SJCRH30 (cell line): ENCODE data around the gene SEMA6B. TPM values are rescaled to one million over a fixed set of nuclear protein-coding genes. Genes with fewer than 3 reads are reported as not detected.
A peak's percentile ranks its signal among the peaks of the same experiment; 100 is the strongest.

ENCODE experiments used
- DNase-seq, 2 experiments: peaks; one replicate each; pipeline ENCODE4 v3.0.0-alpha.2; 2015 to 2020
- H3K27ac ChIP-seq: fragments of 250-450 bp; sonication (Bioruptor Pico); 2 replicates; pipeline ENCODE4 v1.5.1; 2020; ENCODE audit warnings: mild to moderate bottlenecking, moderate library complexity
- H3K27me3 ChIP-seq: fragments of 250-450 bp; sonication (Bioruptor Pico); 2 replicates; pipeline ENCODE4 v1.5.1; 2020; ENCODE audit warnings: mild to moderate bottlenecking, moderate library complexity
- H3K36me3 ChIP-seq: fragments of 250-450 bp; sonication (Bioruptor Pico); 2 replicates; pipeline ENCODE4 v1.5.1; 2020; ENCODE audit warnings: mild to moderate bottlenecking, moderate library complexity
- H3K4me1 ChIP-seq: fragments of 250-450 bp; sonication (Bioruptor Pico); 2 replicates; pipeline ENCODE4 v1.5.1; 2020; ENCODE audit warnings: mild to moderate bottlenecking, moderate library complexity
- H3K4me3 ChIP-seq: fragments of 250-450 bp; sonication (Bioruptor Pico); 2 replicates; pipeline ENCODE4 v1.5.1; 2020; ENCODE audit warnings: mild to moderate bottlenecking, moderate library complexity
- H3K9me3 ChIP-seq: fragments of 250-450 bp; sonication (Bioruptor Pico); replicated peaks from 2 replicates; pipeline ENCODE4 v1.5.1; 2020; ENCODE audit warnings: mild to moderate bottlenecking, moderate library complexity
- total RNA-seq: library from RNA; depleted of rRNA; stranded (reverse); fragments of >200 nt; shearing (Covaris generic); gene quantifications from 2 replicates; pipeline ENCODE4 v1.2.3, GENCODE V29; 2014

Gene SEMA6B
- total RNA-seq, 1 experiment from 2014 or later = 116 TPM

- no peaks in the 10 kb centered on the region for H3K9me3 ChIP-seq
- no peak overlapping the region for H3K4me3 ChIP-seq
- peaks cover 25% of the 10 kb centered on the region for H3K4me1 ChIP-seq
- H3K27me3 ChIP-seq = no peaks in the 10 kb centered on the region
- no peak overlapping the region for H3K27ac ChIP-seq
- H3K36me3 ChIP-seq = no peaks in the 10 kb centered on the region
- no peak for DNase-seq
Observed at GRCh38 chr19:4594201-4594600, 34.7 kb upstream of the SEMA6B start.

DNA sequence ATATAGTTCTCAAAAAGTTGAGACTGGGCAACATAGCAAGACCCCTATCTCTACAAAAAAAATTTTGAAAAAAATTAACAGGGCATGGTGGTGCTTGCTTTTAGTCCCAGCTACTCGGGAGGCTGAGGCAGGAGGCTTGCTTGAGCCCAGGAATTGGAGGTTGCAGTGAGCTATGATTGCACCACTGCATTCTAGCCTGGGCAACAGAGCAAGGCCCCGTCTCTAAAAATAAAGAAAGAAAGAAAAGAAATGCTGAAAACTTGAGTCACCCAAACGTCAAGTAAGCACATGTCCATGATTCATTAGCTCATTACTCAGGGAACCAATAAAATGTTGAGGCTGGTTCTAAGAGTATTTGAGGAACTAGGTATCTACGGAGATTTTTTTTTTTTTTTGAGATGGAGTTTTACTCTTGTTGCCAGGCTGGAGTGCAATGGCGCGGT is 33.9 kb upstream of the SEMA6B start:
- no peak for DNase-seq
- no peak overlapping the region for H3K4me3 ChIP-seq

DNA sequence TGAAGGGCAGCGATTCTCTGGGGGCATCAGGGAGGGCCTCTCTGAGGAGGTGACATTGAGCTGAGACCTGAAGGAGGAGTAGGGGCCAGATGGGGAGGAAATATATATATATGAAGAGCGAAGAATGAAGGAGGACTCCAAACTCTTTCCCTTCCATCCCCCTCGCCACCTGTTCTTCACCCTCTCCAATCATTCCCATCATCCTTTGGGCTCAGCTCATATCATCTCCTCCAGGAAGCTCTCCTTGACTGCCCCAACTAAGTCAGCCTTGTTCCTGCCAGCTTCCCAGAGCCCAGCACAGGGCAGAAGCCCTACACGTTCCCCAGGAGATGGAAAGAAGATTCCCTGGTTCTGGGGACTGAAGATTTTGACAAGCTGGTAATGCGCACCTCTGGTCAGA is 33.0 kb upstream of the SEMA6B start:
- no peak for DNase-seq
- Histone ChIP-seq H3K27ac (no peak overlapping the region), H3K4me3 (no peak overlapping the region), H3K4me1 (peaks cover 33% of the 10 kb centered on the region), H3K27me3 (no peaks in the 10 kb centered on the region), H3K9me3 (no peaks in the 10 kb centered on the region), H3K36me3 (no peaks in the 10 kb centered on the region)

More for the DNA sequence above, 33.9 kb upstream of the SEMA6B start:
- no peaks in the 10 kb centered on the region for H3K27me3 ChIP-seq
- H3K36me3 ChIP-seq = no peaks in the 10 kb centered on the region
- H3K4me1 ChIP-seq = peaks cover 25% of the 10 kb centered on the region
- no peak overlapping the region for H3K27ac ChIP-seq
- H3K9me3 ChIP-seq = no peaks in the 10 kb centered on the region

GRCh38 chr19:4591320-4591719 is 31.8 kb upstream of the SEMA6B start:
- Histone ChIP-seq H3K27me3 (no peaks in the 10 kb centered on the region), H3K4me3 (no peak overlapping the region), H3K27ac (no peak overlapping the region), H3K36me3 (no peaks in the 10 kb centered on the region), H3K4me1 (peaks cover 22% of the 10 kb centered on the region), H3K9me3 (no peaks in the 10 kb centered on the region)
- DNase-seq = no peak

DNA sequence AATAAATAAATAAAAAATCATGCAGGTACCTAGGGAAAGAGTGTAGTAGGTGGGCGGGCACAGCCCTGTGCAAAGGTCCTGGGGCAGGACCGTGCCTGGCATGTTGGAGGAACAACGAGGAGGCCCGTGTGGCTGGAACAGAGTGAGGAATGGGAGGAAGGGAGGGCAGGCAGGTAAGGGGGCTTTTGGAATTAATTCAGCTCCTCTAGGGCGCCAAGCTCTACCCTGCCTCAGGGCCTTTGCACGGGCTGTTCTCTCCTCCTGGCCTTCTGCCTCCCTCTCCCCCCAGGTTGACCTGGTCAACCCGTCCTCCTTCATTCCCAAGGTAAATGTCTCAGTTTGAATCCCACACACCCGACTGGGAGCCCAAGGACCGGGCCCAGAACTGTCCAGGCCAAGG is 31.1 kb upstream of the SEMA6B start:
- peaks cover 16% of the 10 kb centered on the region for H3K4me1 ChIP-seq
- no peak overlapping the region for H3K27ac ChIP-seq
- H3K4me3 ChIP-seq = no peak overlapping the region
- no peaks in the 10 kb centered on the region for H3K27me3 ChIP-seq
- no peaks in the 10 kb centered on the region for H3K36me3 ChIP-seq
- no peak for DNase-seq
- H3K9me3 ChIP-seq = no peaks in the 10 kb centered on the region

DNA sequence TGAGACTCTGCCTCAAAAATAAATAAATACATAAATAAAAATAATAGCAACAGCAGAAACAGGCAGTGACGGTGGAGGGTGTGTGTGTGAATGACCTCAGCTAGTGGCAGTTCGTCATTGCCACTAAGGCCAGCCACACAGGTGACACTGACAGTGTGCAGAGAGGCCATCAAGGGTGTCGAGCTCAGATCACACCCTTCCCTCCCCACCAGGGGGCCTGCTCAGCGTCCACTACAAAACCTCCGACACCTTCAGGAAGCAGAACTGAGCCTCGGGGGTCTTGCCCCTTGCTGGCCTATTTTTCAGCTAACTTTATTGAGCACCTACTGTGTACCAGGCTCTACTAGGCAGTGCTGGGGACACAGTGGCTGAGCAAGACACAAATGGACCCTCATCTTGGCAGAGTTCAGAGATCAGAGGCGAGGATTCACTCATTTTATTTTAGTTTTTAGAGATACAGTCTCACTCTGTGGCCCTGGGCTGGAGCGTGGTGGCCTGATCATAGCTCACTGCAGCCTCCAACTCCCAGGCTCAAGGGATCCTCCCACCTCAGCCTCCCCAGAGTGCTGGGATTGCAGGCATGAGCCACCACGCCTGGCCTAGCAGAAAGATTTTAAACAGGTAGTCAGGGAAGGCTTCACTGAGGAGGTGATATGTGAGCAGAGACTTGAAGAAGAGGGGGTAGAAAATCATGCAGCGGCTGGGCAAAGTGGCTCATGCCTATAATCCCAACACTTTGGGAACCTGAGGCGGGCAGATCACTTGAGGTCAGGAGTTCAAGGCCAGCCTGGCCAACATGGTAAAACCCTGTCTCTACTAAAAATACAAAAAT is 30.3 kb upstream of the SEMA6B start:
- peaks cover 15% of the 10 kb centered on the region for H3K4me1 ChIP-seq
- H3K4me3 ChIP-seq = no peak overlapping the region
- no peaks in the 10 kb centered on the region for H3K9me3 ChIP-seq
- H3K36me3 ChIP-seq = no peaks in the 10 kb centered on the region
- H3K27me3 ChIP-seq = no peaks in the 10 kb centered on the region
- H3K27ac ChIP-seq = no peak overlapping the region
- peak; percentile 56 to 60 for DNase-seq

GRCh38 chr19:4588291-4588761 is 28.8 kb upstream of the SEMA6B start:
- H3K4me3 ChIP-seq = no peak overlapping the region
- H3K4me1 ChIP-seq = peaks cover 20% of the 10 kb centered on the region
- H3K36me3 ChIP-seq = no peaks in the 10 kb centered on the region
- no peaks in the 10 kb centered on the region for H3K27me3 ChIP-seq
- no peaks in the 10 kb centered on the region for H3K9me3 ChIP-seq
- no peak overlapping the region for H3K27ac ChIP-seq
- DNase-seq = peak in 1 of 2 experiments; percentile 60

DNA sequence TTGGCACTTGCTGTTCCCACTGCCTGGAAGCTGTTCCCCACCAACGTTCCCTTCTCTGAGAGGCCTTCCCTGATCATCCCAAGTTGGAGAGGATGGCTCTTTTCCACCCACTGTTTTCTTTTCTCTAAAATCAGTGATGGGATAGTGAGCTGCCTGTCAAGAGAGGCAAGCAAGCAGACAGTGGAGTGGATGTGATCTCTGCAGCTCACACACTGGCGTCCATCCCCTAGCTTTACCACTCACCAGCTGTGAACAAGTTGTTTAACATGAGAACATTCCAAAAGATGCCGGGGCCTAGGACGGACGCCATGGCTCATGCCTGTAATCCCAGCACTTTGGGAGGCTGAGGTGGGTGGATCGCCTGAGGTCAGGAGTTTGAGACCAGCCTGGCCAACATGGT is 28.0 kb upstream of the SEMA6B start:
- Histone ChIP-seq H3K4me3 (no peak overlapping the region), H3K9me3 (no peaks in the 10 kb centered on the region), H3K27me3 (no peaks in the 10 kb centered on the region), H3K4me1 (peaks cover 26% of the 10 kb centered on the region), H3K27ac (no peak overlapping the region), H3K36me3 (no peaks in the 10 kb centered on the region)
- DNase-seq = no peak

- Histone ChIP-seq H3K4me1 (peaks cover 31% of the 10 kb centered on the region), H3K27ac (no peak overlapping the region), H3K36me3 (no peaks in the 10 kb centered on the region), H3K27me3 (no peaks in the 10 kb centered on the region), H3K9me3 (no peaks in the 10 kb centered on the region), H3K4me3 (no peak overlapping the region)
- no peak for DNase-seq
Observed at GRCh38 chr19:4586691-4587090, 27.2 kb upstream of the SEMA6B start.

GRCh38 chr19:4586245-4586644 is 26.8 kb upstream of the SEMA6B start:
- H3K27ac ChIP-seq = no peak overlapping the region
- DNase-seq = no peak
- H3K4me3 ChIP-seq = no peak overlapping the region
- H3K9me3 ChIP-seq = no peaks in the 10 kb centered on the region
- H3K27me3 ChIP-seq = no peaks in the 10 kb centered on the region
- peaks cover 31% of the 10 kb centered on the region for H3K4me1 ChIP-seq
- no peaks in the 10 kb centered on the region for H3K36me3 ChIP-seq

- H3K27ac ChIP-seq = peak overlapping the region; percentile 81; the same call in 1 of the 2 replicates
- peaks cover 31% of the 10 kb centered on the region for H3K4me1 ChIP-seq
- no peak overlapping the region for H3K4me3 ChIP-seq
- no peaks in the 10 kb centered on the region for H3K36me3 ChIP-seq
- H3K27me3 ChIP-seq = no peaks in the 10 kb centered on the region
- H3K9me3 ChIP-seq = no peaks in the 10 kb centered on the region
- no peak for DNase-seq
Observed at GRCh38 chr19:4585556-4585955, 26.1 kb upstream of the SEMA6B start.

DNA sequence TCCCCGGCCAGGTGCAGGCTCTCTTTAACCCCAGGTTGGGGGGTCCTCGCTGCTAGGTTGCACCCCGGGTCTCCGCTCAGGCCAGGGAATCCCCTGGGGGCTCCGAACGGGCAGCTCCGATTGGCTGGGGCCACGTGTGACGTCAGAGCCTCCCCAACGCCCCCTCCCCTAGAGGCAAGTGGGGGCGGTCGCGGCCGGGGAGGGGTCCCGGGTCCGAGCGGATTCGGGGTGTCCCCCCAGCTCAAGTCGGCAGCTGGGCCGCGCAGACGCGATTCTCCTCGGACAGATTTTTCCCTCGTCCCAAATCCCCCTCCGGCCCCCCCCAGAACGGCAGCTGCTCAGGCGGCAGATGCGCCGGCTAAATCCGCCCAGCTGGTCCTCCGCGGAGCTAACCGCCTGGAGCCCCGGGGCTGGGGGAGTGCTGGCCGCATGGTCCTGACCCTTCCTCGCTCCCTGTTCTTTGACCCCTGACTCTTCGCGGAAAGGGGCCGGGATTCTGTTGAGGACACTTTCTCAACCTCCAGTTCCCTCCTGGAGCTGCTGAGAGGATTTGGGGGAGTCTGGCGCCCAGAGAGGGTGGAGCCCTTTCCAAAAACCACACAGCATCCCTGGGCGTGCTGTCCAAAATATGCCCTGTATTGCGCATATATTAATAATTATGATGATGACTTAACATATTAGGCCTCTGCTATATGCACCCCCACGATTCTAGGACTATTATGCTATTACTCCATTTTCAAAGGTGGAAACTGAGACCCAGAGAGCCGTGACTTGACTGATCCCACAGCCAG is 25.4 kb upstream of the SEMA6B start:
- H3K9me3 ChIP-seq = no peaks in the 10 kb centered on the region
- H3K4me3 ChIP-seq = peak overlapping the region; percentile 62
- no peaks in the 10 kb centered on the region for H3K27me3 ChIP-seq
- peak overlapping the region; percentile 81 for H3K27ac ChIP-seq
- peak; percentile 92 to 93 for DNase-seq
- H3K4me1 ChIP-seq = peaks cover 31% of the 10 kb centered on the region
- H3K36me3 ChIP-seq = no peaks in the 10 kb centered on the region

- peaks cover 31% of the 10 kb centered on the region for H3K4me1 ChIP-seq
- no peaks in the 10 kb centered on the region for H3K27me3 ChIP-seq
- peak; percentile 69 to 77 for DNase-seq
- H3K9me3 ChIP-seq = no peaks in the 10 kb centered on the region
- H3K27ac ChIP-seq = peak overlapping the region; percentile 81
- H3K36me3 ChIP-seq = no peaks in the 10 kb centered on the region
- peak overlapping the region; percentile 62 for H3K4me3 ChIP-seq
Observed at GRCh38 chr19:4583961-4584669, 24.6 kb upstream of the SEMA6B start.

GRCh38 chr19:4582980-4583842 is 23.7 kb upstream of the SEMA6B start:
- H3K9me3 ChIP-seq = no peaks in the 10 kb centered on the region
- H3K36me3 ChIP-seq = no peaks in the 10 kb centered on the region; the same call in 1 of the 2 replicates
- peak; percentile 75 to 80 for DNase-seq
- H3K4me3 ChIP-seq = no peak overlapping the region
- H3K27me3 ChIP-seq = no peaks in the 10 kb centered on the region
- H3K4me1 ChIP-seq = peaks cover 26% of the 10 kb centered on the region
- H3K27ac ChIP-seq = peak overlapping the region; percentile 81
